Rectal smooth muscle tissue (tissue), 1 donor: ENCODE data around the gene EGFLAM.
"Not testable (repeated sequence)": the region's sequence is repeated elsewhere in the genome, so short reads cannot be mapped to it uniquely, and the experiment has no call there.

Source experiments
- H3K27ac ChIP-seq: one replicate; pipeline ENCODE4 v1.7.0; 2013; ENCODE audit warnings: low read depth, low read length, inconsistent platforms
- H3K27me3 ChIP-seq: one replicate; pipeline ENCODE4 v1.7.0; 2013; ENCODE audit warnings: low read length; ENCODE audit not compliant: control insufficient read depth, insufficient read depth
- H3K36me3 ChIP-seq: one replicate; pipeline ENCODE4 v1.7.0; 2013; ENCODE audit warnings: low read length; ENCODE audit not compliant: control insufficient read depth, insufficient read depth
- H3K4me1 ChIP-seq: one replicate; pipeline ENCODE4 v1.7.0; 2013; ENCODE audit warnings: low read length; ENCODE audit not compliant: control insufficient read depth, insufficient read depth
- H3K4me3 ChIP-seq: one replicate; pipeline ENCODE4 v1.7.0; 2013; ENCODE audit warnings: low read length
- H3K9ac ChIP-seq: one replicate; pipeline ENCODE4 v1.7.0; 2013; ENCODE audit warnings: low read length

EGFLAM gene

DNA sequence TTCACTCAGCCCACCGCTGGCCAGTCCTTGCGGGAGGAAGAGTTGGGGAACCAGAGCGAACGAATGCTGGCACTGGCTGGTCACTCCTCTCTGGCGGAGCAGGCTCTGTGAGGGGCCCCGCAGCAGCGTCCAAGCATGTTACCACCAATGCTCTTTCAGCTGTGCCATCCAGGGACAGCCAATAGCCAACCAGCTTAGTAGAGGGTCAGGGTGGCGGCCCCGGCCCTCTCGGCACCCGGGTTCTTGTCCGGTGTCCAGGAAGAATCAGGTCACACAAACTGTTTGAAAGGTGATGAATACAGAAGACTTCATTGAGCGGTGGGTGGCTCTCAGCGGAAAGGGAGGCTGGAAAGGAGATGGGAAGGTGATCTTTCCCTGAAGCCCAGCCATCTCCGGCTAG is 135.3 kb downstream of the EGFLAM start:
- H3K4me1 ChIP-seq: no peaks in the 10 kb centered on the region
- H3K9ac ChIP-seq: no peak overlapping the region
- no peaks in the 10 kb centered on the region for H3K36me3 ChIP-seq
- H3K27ac ChIP-seq: no peak overlapping the region
- no peaks in the 10 kb centered on the region for H3K27me3 ChIP-seq
- H3K4me3 ChIP-seq: no peak overlapping the region

DNA sequence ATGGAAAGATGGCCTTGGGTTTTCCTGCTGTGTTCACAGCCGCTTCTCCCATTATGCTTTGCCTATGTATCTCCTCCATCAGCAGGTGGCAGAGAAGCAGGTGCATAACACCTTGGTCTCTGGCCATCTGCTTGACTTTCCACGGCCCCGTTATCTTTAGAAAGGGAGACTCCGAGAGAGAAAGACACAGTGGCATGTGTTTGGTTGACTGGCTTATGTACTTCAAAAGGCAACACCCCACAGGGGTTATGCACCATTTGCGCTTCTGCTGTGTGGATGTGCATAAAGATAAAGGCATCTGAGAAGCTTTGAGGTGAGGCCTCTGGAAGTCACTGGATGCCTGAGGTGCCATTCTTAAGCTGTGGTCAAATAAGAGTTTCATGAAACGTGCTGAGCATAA is 138.4 kb downstream of the EGFLAM start:
- H3K9ac ChIP-seq: no peak overlapping the region
- no peaks in the 10 kb centered on the region for H3K36me3 ChIP-seq
- H3K4me1 ChIP-seq: no peaks in the 10 kb centered on the region
- H3K27ac ChIP-seq: no peak overlapping the region
- no peaks in the 10 kb centered on the region for H3K27me3 ChIP-seq
- no peak overlapping the region for H3K4me3 ChIP-seq

DNA sequence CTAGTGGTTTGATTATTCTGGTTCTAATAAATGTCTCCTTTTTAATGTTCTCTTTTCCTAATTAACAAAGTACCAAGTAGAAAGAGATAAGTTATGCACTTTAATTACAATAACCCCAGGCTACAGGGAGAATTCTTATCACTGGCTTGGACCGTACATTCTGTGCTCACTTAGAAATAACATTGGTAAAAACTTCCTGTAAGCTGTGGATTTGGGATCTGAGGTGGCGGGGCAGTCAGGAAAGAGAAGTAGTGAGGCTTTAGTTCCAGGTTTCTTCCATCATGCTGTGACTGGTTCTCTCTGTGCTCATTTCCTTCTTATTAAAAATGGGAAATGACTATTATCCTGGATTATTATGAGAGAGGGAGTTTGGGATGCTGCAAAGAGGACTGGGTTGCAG is 142.0 kb downstream of the EGFLAM start:
- Histone ChIP-seq H3K4me1 (no peaks in the 10 kb centered on the region), H3K27me3 (no peaks in the 10 kb centered on the region), H3K9ac (no peak overlapping the region), H3K4me3 (no peak overlapping the region), H3K27ac (no peak overlapping the region), H3K36me3 (no peaks in the 10 kb centered on the region)

DNA sequence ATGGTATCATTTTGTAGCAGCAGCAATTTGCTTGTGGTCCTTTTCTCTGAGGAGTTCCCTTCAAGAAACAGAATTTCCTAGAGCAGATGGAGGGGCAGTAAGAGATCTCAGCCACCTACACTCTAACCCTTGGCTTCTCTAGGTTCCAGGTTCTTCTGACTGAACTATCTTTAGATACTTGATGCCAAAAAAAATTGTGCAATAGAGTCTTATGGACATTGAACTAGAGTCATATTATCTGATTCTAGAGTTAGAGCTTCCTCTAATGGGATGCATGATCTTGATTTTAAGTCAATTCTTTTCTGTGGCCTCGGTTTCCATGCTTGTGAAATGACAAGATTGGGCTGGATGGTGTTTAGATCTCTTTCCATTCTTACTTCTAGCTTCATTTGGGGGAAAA is 142.8 kb downstream of the EGFLAM start:
- Histone ChIP-seq H3K4me1 (no peaks in the 10 kb centered on the region), H3K27me3 (no peaks in the 10 kb centered on the region), H3K4me3 (no peak overlapping the region), H3K9ac (no peak overlapping the region), H3K27ac (no peak overlapping the region), H3K36me3 (no peaks in the 10 kb centered on the region)

DNA sequence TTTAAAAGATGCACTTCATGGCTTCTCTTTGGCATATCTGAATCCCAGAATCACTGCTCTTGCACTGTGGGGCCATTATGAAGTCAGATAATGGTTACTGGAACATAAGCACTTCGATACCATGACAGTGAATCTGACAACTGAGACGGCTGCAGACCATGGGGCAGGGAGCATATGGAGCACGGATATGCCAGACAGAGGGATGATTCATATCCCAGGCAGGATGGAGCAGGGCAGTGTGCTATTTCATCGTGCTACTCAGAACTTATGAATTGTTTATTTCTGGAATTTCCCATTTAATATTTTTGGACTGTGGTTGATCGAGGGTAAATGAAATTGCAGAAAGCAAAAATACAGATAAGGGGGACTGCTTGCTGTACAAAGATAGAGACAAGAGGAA is 145.0 kb downstream of the EGFLAM start:
- no peaks in the 10 kb centered on the region for H3K4me1 ChIP-seq
- H3K9ac ChIP-seq: no peak overlapping the region
- no peak overlapping the region for H3K27ac ChIP-seq
- H3K36me3 ChIP-seq: no peaks in the 10 kb centered on the region
- H3K4me3 ChIP-seq: no peak overlapping the region
- no peaks in the 10 kb centered on the region for H3K27me3 ChIP-seq

DNA sequence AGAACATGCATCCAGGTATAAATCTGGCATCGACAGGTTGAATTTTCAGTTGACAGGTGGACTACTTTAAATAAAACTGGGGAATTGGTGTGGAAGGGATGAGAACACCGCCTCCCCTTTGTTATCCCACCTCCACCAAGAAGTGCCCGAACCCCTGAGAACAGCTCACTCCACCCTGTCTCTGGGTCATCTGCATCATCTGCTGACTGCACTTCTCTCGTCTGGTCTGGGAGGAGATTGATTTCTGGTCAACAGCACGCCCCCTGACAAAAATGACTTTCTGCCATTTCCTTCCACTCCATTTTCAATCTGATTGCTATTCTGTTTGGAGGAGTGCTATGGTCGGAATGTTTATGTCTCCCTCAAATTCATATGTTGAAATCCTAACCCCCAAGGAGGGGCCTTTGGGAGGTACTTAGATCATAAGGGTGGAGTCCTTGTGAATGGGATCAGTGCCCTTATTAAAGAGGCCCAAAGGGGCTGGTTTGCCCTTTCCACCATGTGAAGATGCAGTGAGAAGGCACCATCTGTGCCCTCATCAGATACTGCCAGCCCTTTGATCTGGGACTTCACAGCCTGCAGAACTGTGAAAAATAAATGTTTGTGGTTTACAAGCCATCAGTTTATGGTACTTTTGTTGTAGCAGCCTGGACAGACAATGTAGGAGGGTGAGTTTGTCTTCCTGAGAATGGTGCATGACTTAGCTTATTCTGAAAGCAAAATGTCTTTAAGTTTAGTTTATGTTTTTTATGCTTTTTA is 145.7 kb downstream of the EGFLAM start:
- H3K27ac ChIP-seq: no peak overlapping the region
- H3K36me3 ChIP-seq: no peaks in the 10 kb centered on the region
- H3K27me3 ChIP-seq: no peaks in the 10 kb centered on the region
- no peak overlapping the region for H3K9ac ChIP-seq
- no peak overlapping the region for H3K4me3 ChIP-seq
- H3K4me1 ChIP-seq: no peaks in the 10 kb centered on the region

DNA sequence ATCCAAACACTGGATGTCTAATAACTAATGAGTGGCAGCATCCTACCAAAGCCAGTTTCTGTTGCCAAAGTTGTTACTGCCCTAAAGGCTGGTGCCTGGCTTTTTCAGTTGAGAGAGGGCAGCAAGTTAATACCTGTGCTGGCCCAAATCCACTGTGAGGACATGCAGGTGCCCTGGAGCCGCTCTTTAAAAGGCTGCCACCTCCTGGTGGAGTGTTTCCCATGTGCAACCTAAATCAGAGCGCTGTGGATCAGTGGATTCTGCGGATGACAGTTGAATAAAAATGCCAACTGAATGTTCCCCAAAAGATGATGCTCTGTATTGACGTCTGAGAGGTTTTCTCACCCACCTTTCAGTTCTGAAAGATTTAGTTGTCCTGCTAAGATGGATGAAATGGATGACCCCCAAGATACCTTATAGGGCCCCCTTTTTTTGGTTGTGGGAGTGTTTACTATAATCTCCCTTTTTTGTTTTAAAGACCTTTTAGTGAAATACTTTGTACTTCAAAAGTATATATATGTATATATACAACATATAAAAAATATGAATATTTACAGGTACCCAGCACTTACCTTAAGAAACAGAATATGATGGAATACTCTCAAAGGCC is 146.4 kb downstream of the EGFLAM start:
- Histone ChIP-seq H3K36me3 (no peaks in the 10 kb centered on the region), H3K27me3 (no peaks in the 10 kb centered on the region), H3K4me1 (no peaks in the 10 kb centered on the region), H3K4me3 (no peak overlapping the region), H3K9ac (no peak overlapping the region), H3K27ac (no peak overlapping the region)

DNA sequence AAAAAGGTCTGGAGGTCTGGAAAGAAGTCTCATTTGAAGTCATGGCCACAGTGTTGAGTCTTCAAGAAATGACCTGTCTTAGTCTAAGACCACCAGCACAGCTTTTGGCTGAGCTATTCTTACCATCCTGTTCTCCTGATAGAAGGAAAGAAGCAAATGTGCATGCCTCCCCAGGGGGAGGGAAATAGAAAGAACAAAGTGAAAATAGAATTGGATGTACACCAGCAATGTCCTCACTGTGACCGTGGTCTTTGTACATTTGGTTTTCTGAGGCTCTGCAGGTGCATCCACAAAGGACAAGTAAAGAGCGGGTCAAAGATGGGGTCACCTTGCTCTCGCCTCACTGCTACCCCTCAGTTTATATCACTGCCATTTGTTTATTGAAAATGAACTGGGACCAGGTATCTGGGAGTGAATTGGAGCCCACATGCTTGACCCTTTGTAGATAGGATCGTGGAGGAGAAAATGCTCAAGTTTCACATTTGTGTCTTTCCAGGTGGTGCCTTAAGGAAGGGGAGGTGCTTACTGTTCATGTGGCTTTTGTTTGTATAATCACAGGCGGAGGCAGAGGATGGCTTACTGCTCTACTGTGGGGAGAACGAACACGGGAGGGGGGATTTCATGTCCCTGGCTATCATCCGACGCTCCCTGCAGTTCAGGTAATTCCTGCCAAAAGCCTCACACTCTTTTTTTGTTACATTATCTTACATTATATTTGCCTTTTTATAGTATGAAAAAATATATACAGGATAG is 150.3 kb downstream of the EGFLAM start:
- Histone ChIP-seq H3K27me3 (no peaks in the 10 kb centered on the region), H3K36me3 (no peaks in the 10 kb centered on the region), H3K4me3 (no peak overlapping the region), H3K4me1 (peaks cover 2% of the 10 kb centered on the region), H3K9ac (no peak overlapping the region), H3K27ac (no peak overlapping the region)

DNA sequence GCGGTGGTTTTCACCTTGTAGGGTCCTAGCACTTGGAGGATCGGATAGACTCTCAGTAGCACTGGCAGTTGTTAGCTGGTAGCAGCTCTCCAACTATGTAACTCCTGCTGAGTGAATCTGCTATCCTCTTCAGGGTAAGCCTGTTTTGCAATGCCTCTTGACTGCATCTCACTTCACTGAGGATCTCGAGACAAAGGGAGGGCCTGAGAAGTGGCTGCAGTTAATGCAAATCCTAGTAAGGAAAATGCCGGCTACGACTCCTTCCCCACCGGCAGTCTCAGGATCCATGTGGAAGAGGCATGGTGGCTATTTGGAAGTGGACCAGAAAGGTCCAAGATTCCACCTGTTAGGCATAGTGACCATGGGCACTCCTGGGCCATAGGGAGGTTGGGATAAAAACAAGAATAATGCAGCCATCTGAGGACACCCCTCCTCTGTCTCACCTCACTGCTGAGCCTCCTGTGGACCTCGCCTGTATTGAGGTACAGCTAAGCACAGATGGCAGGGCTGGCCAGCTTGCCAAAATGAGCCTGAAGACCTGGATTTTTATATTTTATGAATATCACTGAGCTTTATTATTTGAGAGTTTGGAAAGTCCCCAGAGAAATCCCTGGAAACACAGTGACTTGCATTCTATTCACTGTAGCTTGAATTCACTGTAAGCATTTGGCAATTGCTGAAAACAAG is 152.1 kb downstream of the EGFLAM start:
- Histone ChIP-seq H3K9ac (no peak overlapping the region), H3K36me3 (no peaks in the 10 kb centered on the region), H3K4me3 (no peak overlapping the region), H3K27me3 (no peaks in the 10 kb centered on the region), H3K4me1 (peaks cover 2% of the 10 kb centered on the region), H3K27ac (no peak overlapping the region)

DNA sequence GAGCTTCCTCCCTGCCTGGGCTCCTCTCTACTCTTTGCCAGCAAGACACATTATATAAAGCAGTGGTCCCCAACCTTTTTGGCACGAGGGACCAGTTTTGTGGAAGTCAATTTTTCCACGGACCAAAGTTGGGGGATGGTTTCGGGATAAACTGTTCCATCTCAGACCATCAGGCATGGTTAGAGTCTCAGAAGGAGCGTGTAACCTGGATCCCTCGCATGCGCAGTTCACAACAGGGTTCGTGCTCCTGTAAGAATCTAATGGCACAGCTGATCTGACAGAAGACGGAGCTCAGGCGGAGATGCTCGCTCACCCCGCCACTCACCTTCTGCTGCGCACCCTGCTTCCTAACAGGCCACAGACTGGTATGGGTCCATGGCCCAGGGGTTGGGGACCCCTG is 155.3 kb downstream of the EGFLAM start:
- Histone ChIP-seq H3K4me1 (peaks cover 2% of the 10 kb centered on the region), H3K27me3 (no peaks in the 10 kb centered on the region), H3K4me3 (no peak overlapping the region), H3K9ac (no peak overlapping the region), H3K27ac (no peak overlapping the region), H3K36me3 (no peaks in the 10 kb centered on the region)

DNA sequence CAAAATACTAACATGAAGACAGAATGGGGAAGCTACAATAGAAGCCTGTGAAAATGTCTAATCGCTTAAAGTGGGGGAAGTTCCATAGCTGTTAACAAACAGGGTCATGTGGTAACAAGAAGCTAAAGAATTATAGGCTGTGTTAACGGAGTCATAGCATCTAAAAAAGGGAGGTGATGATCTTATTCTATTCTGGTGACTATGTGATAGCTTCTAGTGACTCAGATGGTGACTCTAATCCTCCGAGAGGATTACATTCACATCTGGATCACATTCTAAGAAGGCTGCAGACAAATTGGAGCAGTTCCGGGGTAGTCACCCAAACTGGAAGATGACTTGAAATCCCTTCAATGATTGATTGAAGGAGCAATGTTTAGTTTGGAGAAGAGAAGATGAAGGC is 156.0 kb downstream of the EGFLAM start:
- no peak overlapping the region for H3K27ac ChIP-seq
- H3K27me3 ChIP-seq: no peaks in the 10 kb centered on the region
- peaks cover 2% of the 10 kb centered on the region for H3K4me1 ChIP-seq
- no peak overlapping the region for H3K9ac ChIP-seq
- no peak overlapping the region for H3K4me3 ChIP-seq
- no peaks in the 10 kb centered on the region for H3K36me3 ChIP-seq

DNA sequence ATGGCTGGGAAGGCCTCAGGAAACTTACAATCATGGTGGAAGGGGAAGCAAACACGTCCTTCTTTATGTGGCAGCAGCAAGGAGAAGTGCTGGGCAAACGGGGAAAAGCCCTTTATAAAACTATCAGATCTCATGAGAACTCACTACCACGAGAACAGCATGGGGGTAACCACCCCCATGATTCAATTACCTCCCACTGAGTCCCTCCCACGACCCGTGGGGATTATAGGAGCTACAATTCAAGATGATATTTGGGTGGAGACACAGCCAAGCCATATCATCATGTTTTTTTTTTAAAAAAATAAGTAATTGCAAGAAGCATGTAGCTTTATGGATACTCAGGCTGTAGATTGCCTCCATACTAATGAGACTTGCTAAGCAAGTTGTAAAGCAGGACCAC is 157.4 kb downstream of the EGFLAM start:
- not testable (repeated sequence) for H3K36me3 ChIP-seq, H3K27me3 ChIP-seq, H3K4me3 ChIP-seq, H3K27ac ChIP-seq, H3K4me1 ChIP-seq, H3K9ac ChIP-seq
